HG03135 (cell line): ENCODE data around the gene ATOH8.
"Not testable (repeated sequence)": the region's sequence is repeated elsewhere in the genome, so short reads cannot be mapped to it uniquely, and the experiment has no call there.

Source experiments
- ATAC-seq: cut with Tn5 transposase; IDR thresholded peaks from one replicate; pipeline ENCODE4 v1.9.1; 2021; ENCODE audit warnings: mild to moderate bottlenecking, moderate library complexity; ENCODE audit not compliant: unreplicated experiment

ATOH8 gene, protein sequence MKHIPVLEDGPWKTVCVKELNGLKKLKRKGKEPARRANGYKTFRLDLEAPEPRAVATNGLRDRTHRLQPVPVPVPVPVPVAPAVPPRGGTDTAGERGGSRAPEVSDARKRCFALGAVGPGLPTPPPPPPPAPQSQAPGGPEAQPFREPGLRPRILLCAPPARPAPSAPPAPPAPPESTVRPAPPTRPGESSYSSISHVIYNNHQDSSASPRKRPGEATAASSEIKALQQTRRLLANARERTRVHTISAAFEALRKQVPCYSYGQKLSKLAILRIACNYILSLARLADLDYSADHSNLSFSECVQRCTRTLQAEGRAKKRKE

DNA sequence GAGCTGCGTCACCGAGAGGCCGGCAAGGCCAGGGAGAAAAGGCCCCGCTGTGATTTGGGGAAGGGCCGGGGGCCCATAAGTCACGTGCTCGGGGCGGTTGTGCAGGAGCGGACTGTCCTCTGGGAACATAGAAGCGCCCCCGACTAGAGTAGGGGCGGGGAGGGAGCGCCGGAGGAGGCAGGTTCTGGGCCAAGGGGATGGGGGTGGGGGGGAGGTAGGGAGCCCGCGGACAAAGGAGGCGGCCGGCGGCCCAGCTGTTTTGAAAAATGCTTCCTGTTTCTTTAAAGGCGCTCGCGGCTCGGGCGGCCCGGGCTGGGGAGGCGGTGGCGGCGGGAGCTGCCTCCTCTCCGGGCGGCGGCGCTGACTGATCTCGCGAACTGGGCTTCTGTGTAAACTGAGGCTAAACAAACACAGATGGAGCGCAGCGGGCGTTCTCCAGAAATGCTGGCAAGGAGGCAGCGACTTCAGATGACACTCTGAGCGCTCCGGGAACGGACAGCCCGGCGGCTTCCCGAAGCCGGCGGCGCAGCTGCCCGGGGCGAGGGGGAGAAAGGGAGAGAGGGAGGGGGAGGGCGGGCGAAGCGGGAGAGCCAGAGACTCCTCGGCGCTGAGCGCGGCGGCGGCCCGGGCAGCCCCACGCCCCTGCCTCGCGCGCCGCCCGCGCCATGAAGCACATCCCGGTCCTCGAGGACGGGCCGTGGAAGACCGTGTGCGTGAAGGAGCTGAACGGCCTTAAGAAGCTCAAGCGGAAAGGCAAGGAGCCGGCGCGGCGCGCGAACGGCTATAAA lies at the start of gene ATOH8:
Gene ATOH8 (plus strand): TSS at position 467 of the 788 bp plus-strand sequence. CDS start 199 bp downstream, at position 666.
- no peak for ATAC-seq

DNA sequence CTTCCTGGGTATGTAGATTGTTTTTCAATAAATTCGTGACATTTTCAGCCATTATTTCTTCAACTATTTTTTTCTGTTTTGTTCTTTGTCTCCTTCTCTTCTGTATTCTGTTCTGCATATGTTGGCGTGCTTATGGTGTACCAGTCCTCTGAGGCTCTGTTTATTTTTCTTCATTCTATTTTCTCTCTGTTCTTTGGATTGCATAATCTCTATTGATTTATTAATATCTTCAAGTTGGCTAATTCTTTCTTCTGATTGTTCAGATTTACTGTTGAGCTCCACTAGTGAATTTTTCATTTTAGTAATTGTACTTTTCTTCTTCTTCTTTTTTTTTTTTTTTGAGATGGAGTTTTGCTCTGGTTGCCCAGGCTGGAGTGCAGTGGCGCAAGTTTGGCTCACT lies 49.8 kb upstream of the ATOH8 start:
- no peak for ATAC-seq

DNA sequence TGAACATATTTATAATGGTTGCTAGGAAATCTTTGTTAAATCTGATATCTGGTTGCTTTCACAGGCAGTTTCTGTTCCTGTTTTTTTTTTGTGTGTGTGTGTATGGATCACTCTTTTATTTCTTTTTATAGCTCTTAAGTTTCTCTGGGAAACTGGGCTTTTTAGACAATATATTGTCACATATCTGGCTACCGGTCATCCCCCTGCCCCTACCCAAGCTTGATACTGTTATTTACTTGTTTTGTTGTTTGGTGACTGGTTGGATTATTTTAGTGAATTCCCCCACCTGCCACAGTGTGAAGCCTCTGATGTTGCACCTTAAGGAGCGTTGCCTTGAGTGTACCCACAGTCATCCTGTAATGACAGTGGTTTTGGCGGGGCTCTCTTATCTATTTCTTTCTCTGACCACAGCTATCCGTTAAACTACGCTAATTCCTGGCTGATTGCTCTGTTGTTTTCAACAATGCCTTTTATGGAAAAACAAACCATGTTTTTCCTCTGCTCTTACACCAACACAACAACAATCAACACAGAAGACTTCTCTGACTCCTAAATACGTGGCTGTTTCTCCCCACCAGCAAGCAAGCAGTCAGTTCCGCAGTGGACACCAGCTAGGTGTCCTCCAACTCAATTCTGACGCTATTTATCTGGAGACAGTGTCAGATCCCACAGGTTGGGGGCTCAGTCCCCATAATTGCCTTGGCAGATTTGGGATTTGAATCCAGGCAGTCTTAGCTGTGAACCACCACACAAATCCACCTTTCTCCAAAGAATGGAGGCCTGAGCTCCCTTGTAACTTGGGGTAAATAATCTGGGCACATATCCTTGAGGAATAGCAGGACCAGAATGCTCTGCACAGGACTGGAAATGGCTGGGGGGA lies 48.8 kb upstream of the ATOH8 start:
- ATAC-seq: peak; percentile 47

DNA sequence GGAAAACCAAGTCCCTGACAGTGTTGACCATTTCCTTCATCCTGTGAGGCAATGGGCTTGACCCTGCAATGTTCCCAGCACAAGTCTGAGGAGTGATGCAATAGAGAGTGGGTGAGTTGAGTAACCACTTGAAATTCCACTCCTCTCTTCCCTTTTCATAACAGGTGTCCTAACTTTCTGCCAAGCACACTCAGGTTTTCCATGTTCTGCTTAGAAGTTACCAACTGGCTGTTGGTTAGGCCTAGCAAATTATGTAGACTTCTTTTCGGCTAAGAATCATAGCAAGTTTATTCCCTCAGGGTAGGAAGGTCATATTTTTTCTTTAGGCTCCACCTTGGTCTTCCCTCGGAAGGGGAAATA lies 48.1 kb upstream of the ATOH8 start:
- ATAC-seq: no peak

DNA sequence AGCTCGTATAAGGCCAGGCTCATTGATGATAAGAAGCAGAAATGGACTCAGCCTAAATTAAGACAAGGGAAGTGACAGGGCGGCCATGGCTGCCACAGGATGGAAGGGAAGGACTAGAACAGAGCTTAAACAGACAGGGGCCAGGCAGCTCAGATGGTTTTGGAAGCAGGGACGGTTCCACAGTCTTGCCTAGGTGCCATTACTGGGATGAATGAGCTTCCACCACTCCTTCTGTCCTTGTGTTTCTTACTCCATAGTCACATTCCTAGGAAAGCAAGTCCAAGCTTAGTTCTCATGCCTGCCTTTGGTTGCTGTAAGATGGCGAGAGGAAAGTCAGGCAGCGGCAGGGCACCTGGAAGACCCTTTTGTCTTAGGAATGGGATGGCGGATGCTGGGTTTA lies 47.7 kb upstream of the ATOH8 start:
- ATAC-seq: no peak

DNA sequence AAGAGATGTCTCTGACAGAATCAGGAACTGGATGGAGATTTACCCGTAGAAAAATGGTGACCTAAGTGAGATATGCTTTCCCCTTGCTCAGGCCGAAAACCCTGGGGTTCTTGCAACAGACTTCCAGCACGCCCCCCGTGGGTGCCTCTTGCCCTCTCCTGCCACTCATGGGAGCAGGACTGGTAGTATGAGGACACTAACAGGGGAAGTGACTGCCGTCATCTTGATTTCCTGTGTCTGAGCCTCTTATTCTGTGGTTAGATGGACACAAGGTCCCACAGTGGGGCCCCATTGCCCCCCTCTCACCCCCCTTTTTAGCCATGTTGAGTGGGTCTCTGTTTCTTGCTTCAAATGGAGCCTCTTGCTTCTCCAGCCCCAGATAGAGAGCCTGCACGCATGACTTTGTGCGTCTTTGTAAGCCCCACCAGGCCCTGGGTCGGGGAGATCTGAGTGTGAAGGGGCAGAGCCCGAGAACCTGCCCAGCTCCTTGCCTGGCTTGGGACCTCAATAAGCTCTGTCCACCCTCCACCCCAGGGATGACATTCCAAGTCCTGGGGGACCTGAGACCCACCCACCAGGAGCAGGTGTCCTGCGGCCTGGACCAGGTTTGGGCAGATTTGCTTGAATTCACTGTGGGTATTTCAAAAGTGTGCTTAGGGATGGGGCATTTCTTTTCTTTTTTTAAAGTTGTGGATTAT lies 47.0 kb upstream of the ATOH8 start:
- ATAC-seq: no peak

DNA sequence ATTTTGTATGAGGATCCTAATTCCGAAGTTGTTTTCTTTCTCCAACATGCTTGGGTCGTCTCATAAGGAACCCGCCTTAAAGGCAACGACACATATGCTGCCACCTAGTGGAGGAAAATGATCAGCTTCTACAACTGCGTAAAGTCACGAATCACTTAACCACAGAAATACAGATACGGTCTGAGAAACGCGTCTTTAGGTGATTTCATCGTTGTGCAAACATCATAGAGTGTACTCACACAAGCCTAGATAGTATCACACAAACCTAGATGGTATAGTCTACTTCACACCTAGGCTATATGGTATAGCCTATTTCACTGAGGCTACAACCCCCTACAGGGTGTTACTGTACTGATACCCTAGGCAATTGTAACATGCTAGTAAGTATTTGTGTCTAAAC lies 46.5 kb upstream of the ATOH8 start:
- ATAC-seq: peak; percentile 56

DNA sequence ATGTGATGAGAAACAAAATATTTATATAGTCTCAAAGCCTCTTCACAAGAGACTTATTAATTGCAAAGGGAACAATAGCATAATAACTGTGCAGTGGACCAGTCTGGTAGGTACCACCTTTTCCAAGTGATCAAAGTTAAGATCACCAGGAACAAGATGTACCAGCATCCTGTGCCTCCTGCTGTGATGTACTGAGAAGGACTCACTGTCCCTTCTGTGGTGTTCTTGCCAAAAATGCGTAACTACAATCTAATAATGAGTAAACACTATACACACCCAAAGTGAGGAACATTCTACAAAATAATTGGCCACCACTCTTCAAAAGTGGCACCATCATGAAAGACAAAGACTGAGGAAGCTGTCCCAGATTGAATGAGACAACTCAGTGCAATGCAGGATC lies 45.1 kb upstream of the ATOH8 start:
- no peak for ATAC-seq

DNA sequence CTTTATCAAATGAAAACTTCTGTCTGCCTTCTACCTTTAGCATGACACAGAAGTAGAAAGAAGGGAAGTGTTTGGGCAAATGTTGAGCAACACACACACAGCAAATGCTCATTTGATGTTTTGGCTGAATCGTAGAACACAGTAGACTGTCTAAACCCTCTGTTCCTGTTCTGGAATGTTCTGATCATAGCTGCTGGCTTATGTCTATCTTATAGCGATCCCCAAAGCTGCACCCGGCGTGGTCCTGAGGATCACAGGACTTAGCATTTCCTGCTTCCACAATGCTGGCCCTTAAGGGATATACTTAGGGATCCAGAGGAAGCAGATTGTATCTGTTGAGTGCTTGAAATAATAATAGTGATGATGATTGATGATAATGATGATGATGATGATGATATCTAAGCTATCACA lies 44.4 kb upstream of the ATOH8 start:
- no peak for ATAC-seq

DNA sequence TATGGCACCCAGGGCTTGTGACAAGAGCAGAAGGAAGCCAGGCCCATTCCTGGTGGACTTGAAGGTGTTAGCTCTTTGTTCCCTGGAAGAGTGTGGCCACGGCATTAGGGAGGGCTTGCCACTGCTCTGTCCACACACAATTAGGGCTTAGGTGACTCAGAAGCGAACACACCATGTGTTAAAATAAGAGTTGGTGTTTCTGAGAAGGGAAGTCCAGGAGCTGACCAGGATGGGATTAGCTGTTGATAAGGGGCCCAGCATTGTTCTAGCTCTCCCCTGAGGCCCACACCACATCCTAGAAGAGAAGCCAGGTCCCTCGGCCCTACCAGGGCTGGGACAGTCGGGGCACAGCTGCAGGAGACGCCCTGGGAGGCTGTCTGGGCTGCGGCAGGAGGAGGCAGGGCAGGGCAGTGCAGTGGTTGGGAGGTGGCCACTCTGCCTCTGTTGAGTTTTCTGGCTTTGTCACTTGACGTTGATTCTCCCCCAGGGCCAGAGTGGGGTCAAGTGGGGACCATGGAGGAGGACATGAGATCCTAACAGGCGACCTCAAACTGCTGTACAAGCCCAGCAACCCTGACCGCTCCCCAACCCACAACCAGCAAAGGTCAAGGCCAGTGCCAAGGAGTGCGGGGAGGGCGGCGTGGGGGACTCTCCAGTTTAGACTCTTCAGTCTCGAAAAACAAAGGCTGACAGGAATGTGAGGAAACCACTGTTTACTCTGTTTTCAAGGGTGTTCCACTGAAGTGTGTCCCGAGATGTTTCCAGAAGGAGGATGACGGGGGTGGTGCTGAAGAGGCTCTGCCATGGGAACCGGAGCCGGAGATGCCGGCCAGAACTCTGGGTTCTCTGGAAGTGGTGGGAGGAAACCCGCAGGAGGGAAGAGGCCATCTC lies 42.9 kb upstream of the ATOH8 start:
- ATAC-seq: no peak

DNA sequence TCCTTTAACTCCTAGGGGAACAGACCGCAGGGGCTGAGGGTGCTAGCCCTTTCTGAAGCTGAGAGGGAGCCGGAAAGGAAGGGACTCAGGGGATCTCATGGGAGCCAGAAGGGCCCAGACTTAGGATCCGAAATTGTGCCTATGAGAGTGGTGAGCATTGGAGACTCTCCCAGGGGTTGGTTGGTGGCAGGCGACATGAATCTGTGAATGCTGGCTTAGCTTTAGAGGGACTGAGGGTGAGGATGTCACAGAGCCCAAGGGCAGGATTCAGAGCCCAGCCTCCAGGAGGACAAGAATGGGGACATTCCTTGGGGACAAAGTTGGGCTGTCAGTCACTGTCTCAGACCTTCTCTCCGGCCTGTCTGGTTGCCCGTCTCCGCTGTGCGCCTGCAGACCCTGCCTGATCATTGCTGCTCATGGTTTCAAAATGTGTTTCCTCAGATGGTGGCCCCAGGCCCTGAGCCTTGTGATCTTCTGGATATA lies 42.2 kb upstream of the ATOH8 start:
- no peak for ATAC-seq

DNA sequence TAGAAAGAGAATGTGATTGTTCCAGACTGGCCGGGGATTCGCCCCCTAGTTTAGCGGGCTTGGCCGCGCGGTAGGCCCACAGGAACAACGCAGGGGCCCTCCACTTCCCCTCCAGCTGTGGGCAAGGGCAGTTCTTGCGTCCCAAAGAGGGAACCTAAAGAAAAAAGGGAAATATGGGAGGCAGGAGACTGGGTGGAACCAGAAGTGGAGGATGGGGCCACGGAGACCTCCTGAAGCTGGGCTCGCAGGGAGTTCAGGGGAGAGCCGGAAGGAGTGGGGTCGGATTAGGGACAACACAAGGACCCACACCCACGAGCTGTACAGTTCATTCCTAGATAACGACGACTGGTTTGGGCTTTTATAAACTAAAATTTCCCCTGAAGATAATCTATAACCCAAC lies 41.5 kb upstream of the ATOH8 start:
- no peak for ATAC-seq

DNA sequence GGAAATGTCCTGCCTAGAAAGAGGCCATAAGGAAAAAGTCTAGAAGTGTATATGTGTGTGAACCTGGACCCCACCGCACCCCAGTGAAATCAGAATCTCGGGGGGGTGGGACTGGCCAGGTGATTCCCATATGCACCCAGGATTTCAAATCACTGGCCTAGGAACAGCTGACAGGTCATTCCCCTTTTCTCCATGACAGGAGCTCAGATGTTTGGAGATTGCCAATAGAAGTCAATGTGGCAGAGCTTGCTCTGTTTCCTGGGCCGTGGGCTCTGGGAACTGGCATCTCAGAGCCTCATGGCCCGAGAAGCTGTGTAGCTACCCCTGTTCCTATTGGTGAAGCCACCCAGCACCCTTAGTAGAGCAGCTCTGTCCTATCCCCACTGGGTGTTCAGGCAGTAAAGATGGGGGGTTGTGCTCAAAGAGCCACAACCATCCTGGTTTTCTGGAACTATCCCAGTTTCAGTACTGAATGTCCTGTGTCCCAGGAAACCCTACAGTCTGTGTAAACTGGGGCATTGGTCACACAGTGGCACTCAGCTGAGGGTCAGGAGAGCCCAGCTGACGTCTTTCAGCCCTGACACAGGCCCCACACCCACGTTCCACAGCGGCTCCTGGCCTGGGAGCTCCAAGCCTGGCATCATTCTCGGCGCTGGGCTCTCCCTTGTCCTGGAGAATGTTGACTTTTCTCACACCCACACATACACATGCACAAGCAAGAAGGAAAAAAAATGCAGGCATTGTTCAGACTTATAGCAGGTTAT lies 40.8 kb upstream of the ATOH8 start:
- no peak for ATAC-seq

DNA sequence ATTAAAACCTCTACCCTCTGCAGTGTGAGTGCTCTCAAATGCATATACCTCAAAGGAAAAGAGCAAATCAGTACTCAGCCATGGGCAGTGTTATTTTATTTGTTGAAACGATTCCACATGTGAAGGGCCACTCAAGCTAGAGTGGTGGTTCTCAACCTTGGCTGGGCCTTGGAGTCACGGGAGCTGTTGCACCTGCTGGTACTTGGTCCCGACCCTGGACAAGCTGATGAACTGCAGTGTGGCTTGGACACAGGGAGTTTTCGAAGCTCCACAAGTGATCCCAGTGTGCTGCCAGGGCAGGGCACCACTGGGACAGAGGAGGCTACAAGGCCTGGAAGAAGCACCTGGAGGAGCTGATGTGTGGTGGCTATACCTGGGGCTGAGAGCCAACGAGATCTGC lies 40.0 kb upstream of the ATOH8 start:
- ATAC-seq: no peak

DNA sequence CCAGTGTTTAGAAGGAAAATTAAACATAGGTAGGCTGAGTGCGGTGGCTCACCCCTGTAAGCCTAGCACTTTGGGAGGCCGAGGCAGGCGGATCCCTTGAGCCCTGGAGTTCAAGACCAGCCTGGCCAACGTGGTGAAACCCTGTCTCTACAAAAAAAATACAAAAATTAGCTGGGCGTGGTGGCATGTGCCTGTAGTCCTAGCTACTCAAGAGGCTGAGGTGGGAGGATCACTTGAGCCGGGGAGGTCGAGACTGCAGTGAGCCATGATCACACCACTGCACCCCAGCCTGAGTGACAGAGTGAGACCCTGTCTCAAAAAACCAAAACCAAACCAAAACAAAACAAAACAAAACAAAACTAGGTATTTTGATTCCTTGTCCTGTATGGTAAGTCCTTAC lies 39.4 kb upstream of the ATOH8 start:
- ATAC-seq: not testable (repeated sequence)

DNA sequence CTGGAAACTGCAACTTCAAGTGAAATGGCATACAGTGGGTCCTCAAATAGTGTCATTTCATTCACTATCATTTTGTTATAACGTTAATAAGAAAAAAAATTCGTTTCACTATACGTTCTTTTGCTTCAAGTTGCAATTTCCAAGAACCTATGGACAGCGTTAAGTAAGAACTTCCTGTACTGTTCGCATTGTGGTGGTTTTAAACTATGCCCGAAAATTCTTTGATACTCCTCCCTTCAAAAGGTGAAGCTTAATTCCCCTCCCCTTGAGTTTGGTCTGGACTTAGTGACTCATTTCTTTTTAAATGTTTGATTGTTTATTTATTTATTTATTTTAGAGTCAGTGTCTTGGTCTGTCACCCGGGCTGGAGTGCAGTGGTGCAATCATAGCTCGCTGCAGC lies 39.0 kb upstream of the ATOH8 start:
- no peak for ATAC-seq

DNA sequence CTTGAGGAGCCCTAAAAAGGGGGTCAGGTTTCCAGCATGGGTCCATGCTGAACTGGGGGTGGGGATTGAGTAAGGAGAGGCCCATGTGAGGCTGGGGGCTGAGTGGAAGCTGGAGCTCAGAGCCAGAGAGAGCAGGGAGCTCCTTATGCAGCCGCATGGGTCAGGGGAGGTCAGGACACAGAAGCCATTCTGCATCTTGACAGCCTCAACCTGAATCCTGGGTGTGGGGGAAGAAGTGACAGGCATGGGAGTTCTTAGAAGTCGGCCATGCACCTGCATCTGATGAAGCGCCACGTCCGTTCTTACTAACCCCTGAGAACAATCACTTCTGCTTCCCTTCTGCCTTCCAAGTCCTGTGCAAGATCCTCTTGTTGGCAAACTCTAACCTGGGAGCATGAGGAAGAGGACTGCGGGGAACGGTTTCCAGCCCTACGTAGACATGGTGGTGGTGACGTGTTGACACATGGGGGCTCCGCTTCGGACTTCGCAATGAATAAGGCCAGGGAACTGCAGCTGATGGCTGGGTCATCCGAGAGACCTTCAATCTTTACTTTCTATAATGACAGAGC lies 37.4 kb upstream of the ATOH8 start:
- ATAC-seq: no peak

DNA sequence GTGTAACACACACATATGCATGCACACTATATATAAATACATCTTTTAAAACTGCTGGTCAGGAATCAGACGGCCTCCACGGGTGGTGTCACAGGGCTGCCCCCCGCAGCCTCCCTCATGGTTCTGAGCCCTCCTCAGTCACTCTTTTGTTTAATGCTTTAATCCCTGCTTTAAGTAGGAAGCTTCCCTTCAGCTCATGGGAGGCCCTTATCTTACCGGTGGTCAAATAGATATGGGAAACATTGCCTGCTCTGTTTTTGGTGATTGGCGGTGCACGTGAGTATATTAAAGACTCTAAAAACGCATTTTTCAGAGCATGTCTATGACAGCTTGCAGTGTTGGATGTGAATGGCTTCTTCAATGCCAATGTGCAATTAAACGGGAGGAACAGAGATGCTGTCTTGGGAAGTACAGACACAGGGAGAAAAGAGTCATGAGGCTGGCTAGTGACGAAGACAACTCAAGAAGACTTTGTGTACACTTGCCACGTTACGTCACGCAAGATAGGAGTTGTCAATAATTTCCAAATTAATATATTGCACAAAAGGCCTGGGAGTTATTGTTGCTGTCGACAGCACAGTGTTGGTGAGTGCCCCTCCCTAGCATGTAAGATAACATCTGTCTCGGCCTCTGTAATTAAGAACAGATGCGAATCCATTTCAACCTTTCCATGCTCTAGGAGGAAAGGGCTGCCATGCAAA lies 36.3 kb upstream of the ATOH8 start:
- ATAC-seq: no peak
